Neural progenitor cell (in vitro differentiated cells): ENCODE data around the gene PROZ.

Source experiments
- EZH2 ChIP-seq: fragments of 200-600 bp; sonication (generic); IDR thresholded peaks from 2 replicates; pipeline ENCODE4 v1.6.1; 2017; ENCODE audit warnings: antibody characterized with exemption, mild to moderate bottlenecking, moderate library complexity
- TF ChIP-seq, protein P1 (sequence below): fragments of 200-600 bp; sonication (generic); IDR thresholded peaks from 2 replicates; pipeline ENCODE4 v1.5.1; 2017; ENCODE audit warnings: antibody characterized with exemption, mild to moderate bottlenecking

DNA sequence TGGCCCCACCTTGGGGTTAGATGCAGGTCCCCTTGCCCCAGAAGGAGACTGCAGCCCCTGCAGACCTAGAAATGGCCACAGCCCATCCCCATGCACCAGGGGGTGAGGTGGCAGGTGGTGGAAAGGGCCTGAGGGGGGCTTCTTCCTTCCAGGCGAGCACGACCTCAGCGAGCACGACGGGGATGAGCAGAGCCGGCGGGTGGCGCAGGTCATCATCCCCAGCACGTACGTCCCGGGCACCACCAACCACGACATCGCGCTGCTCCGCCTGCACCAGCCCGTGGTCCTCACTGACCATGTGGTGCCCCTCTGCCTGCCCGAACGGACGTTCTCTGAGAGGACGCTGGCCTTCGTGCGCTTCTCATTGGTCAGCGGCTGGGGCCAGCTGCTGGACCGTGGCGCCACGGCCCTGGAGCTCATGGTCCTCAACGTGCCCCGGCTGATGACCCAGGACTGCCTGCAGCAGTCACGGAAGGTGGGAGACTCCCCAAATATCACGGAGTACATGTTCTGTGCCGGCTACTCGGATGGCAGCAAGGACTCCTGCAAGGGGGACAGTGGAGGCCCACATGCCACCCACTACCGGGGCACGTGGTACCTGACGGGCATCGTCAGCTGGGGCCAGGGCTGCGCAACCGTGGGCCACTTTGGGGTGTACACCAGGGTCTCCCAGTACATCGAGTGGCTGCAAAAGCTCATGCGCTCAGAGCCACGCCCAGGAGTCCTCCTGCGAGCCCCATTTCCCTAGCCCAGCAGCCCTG lies 40.0 kb upstream of the PROZ start:
- TF ChIP-seq, protein P1, sequence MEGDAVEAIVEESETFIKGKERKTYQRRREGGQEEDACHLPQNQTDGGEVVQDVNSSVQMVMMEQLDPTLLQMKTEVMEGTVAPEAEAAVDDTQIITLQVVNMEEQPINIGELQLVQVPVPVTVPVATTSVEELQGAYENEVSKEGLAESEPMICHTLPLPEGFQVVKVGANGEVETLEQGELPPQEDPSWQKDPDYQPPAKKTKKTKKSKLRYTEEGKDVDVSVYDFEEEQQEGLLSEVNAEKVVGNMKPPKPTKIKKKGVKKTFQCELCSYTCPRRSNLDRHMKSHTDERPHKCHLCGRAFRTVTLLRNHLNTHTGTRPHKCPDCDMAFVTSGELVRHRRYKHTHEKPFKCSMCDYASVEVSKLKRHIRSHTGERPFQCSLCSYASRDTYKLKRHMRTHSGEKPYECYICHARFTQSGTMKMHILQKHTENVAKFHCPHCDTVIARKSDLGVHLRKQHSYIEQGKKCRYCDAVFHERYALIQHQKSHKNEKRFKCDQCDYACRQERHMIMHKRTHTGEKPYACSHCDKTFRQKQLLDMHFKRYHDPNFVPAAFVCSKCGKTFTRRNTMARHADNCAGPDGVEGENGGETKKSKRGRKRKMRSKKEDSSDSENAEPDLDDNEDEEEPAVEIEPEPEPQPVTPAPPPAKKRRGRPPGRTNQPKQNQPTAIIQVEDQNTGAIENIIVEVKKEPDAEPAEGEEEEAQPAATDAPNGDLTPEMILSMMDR, result no peak
- no peak for TF ChIP-seq EZH2
